Right atrium auricular region (tissue), 2 donors: ENCODE data around the gene CRB1. TPM values are rescaled to one million over a fixed set of nuclear protein-coding genes. Genes with fewer than 3 reads are reported as not detected.
A peak's percentile ranks its signal among the peaks of the same experiment; 100 is the strongest.

Experiments used
- DNase-seq: peaks from one replicate; pipeline ENCODE4 v3.0.0-alpha.2; 2019; ENCODE audit warnings: low spot score
- H3K27ac ChIP-seq, 2 donors: fragments of 200-600 bp; sonication (generic); 1 replicate in 1 of 2; 2 replicates in 1 of 2; pipeline ENCODE4 v1.5.1; 2016 to 2019
- H3K27me3 ChIP-seq, 2 donors: fragments of 200-600 bp; sonication (generic); one replicate each; pipeline versions ENCODE4 v1.5.1 to v1.6.0; 2017 to 2019
- H3K36me3 ChIP-seq: fragments of 200-600 bp; sonication (generic); one replicate; pipeline ENCODE4 v1.5.1; 2016
- H3K4me1 ChIP-seq, 2 donors: fragments of 200-600 bp; sonication (generic); one replicate each; pipeline versions ENCODE4 v1.5.1 to v1.6.0; 2017 to 2019
- H3K4me3 ChIP-seq, 2 donors: fragments of 200-600 bp; sonication (generic); 1 replicate in 1 of 2; 2 replicates in 1 of 2; pipeline ENCODE4 v1.5.1; 2017 to 2019; ENCODE audit warnings: mild to moderate bottlenecking in 1 of 2, moderate library complexity in 1 of 2
- H3K9me3 ChIP-seq, 2 donors: fragments of 200-600 bp; sonication (generic); one replicate each; pipeline ENCODE4 v1.5.1; 2019
- CTCF ChIP-seq, 2 donors: fragments of 200-600 bp; sonication (generic); IDR thresholded peaks; one replicate each; pipeline ENCODE4 v1.5.1; 2019; ENCODE audit warnings: antibody characterized with exemption in 2 of 2
- total RNA-seq, 2 donors: library from RNA; depleted of rRNA; stranded (reverse); fragments of >200 nt; gene quantifications; one replicate each; pipeline ENCODE4 v1.1.0, GENCODE V29; 2016

CRB1 gene
- total RNA-seq, 2 donors from 2014 or later = 0.11 to 0.75 TPM

- TF ChIP-seq CTCF (IDR thresholded peaks at IDR 0.05) = no peak
- Histone ChIP-seq H3K27me3 (no peaks in the 10 kb centered on the region), H3K4me1 (no peaks in the 10 kb centered on the region), H3K36me3 (no peaks in the 10 kb centered on the region), H3K27ac (no peak overlapping the region), H3K4me3 (no peak overlapping the region), H3K9me3 (no peaks in the 10 kb centered on the region)
- DNase-seq = no peak
These were observed 171.7 kb downstream of the CRB1 start for GRCh38 chr1:197439708-197440280.

- H3K36me3 ChIP-seq = no peaks in the 10 kb centered on the region
- no peaks in the 10 kb centered on the region for H3K4me1 ChIP-seq
- no peak overlapping the region for H3K4me3 ChIP-seq
- no peaks in the 10 kb centered on the region for H3K9me3 ChIP-seq
- H3K27ac ChIP-seq = no peak overlapping the region
- H3K27me3 ChIP-seq = no peaks in the 10 kb centered on the region
- TF ChIP-seq CTCF (IDR thresholded peaks at IDR 0.05) = no peak
- DNase-seq = no peak
These were observed 172.7 kb downstream of the CRB1 start for GRCh38 chr1:197440715-197441114.

- Histone ChIP-seq H3K27me3 (no peaks in the 10 kb centered on the region), H3K9me3 (no peaks in the 10 kb centered on the region), H3K36me3 (no peaks in the 10 kb centered on the region), H3K4me1 (no peaks in the 10 kb centered on the region), H3K27ac (no peak overlapping the region), H3K4me3 (no peak overlapping the region)
- no peak for TF ChIP-seq CTCF (IDR thresholded peaks at IDR 0.05)
- peak; percentile 92 for DNase-seq
These were observed 174.0 kb downstream of the CRB1 start for GRCh38 chr1:197441999-197442414.

- no peak for DNase-seq
- no peaks in the 10 kb centered on the region for H3K4me1 ChIP-seq
- H3K36me3 ChIP-seq = no peaks in the 10 kb centered on the region
- no peaks in the 10 kb centered on the region for H3K9me3 ChIP-seq
- TF ChIP-seq CTCF (IDR thresholded peaks at IDR 0.05) = no peak
- no peak overlapping the region for H3K4me3 ChIP-seq
- H3K27ac ChIP-seq = no peak overlapping the region
- no peaks in the 10 kb centered on the region for H3K27me3 ChIP-seq
These were observed 176.7 kb downstream of the CRB1 start for GRCh38 chr1:197444755-197445154.

- no peak for TF ChIP-seq CTCF (IDR thresholded peaks at IDR 0.05)
- no peaks in the 10 kb centered on the region for H3K4me1 ChIP-seq
- H3K36me3 ChIP-seq = no peaks in the 10 kb centered on the region
- no peak overlapping the region for H3K4me3 ChIP-seq
- no peak for DNase-seq
- H3K9me3 ChIP-seq = no peaks in the 10 kb centered on the region
- H3K27me3 ChIP-seq = no peaks in the 10 kb centered on the region
- no peak overlapping the region for H3K27ac ChIP-seq
These were observed 180.2 kb downstream of the CRB1 start for GRCh38 chr1:197448121-197448779.

GRCh38 chr1:197451381-197451780, 183.3 kb downstream of the CRB1 start:
- TF ChIP-seq CTCF (IDR thresholded peaks at IDR 0.05) = no peak
- no peak overlapping the region for H3K4me3 ChIP-seq
- no peaks in the 10 kb centered on the region for H3K4me1 ChIP-seq
- H3K36me3 ChIP-seq = no peaks in the 10 kb centered on the region
- no peak for DNase-seq
- no peaks in the 10 kb centered on the region for H3K9me3 ChIP-seq
- H3K27me3 ChIP-seq = no peaks in the 10 kb centered on the region
- H3K27ac ChIP-seq = no peak overlapping the region
